ENCODE data around the gene ARNT2.
A peak's percentile ranks its signal among the peaks of the same experiment; 100 is the strongest.

Gene ARNT2

GRCh38 chr15:80604583-80605575 is 200.7 kb downstream of the ARNT2 start:
- no peak for DNase-seq

DNA sequence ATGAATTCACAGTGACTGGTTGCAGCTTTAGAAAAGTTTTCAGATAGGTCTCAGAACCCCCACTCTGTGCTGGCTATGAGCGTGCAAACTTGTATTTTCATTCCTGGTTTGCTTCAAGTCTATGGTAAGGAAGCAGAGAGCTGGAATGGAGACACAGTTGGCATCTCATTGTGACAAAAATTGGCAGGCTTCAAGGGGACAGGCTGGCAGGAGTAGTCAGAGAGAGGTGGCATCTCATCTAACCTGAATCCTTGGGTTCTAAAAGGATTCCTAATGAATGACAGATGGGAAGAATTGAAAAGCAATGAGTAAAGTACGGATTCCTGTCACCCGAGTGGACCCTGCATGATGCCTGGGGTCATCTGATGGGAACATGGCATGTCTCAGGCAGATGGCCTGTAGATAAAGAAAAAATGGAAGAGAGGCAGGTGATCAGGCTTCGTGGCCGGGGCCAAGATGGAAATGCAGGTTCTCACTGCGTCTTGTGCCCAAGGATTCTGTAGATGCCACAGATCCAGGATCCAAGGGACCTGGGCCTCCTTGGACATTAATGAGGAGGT is 201.5 kb downstream of the ARNT2 start:
- DNase-seq, result no peak

DNA sequence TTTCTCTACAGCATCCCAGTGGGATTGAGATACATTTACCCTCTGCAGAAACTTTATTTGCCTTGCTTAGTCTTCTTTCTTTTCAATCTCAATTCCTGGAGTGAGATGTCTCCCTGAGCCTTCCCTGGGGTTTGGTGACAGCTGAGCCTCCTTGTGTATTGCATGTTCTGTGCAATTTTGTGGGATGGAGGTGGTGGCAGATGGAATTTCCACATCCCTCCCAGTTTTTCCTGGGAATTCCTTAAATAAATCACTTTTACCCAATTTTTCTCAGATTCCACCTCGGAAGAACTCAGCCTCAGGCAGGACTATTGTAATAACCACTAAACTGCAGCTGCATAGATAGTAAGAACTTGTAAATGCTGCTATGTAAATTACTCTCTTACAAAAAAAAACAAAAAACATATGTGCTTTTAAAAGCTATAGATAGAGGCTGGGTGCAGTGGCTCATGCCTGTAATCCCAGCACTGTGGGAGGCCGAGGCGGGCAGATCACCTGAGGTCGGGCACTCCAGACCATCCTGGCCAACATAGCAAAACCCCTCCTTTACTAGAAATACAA is 202.4 kb downstream of the ARNT2 start:
- DNase-seq, result no peak

DNA sequence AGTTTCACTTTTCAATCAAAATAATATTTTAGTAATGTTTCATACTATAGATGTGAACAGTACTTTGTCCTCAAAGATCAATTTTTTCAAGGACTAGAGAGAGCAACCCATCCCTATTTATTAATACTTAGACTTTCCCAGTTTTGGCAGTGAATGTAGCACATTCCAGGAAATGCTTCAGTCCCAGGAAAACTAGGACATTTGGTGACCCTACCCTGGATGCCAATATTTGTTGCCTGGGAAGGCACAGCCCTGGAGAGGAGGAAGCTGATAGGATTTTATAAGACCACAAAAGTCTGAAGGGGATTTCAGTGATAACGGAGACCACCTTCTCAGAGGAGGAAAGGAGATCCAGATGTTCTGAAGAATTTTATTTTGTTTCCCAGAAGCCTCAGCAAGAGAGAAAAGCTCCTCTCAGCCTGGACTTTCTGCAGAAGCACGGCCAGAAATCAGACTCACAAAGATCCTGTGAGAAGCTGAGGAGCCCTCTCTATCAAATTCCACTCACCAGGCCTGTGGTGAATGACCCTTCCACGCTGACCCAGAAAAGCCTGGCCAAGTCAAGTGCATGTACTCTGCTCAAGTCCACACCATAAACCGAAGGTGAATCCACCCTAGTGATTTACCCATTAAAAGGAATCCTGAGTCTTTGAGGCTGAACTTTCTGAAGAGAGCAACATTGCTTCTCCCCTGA is 203.3 kb downstream of the ARNT2 start:
- DNase-seq, result no peak

GRCh38 chr15:80608688-80609087 is 204.5 kb downstream of the ARNT2 start:
- peak; percentile 96 for DNase-seq

DNA sequence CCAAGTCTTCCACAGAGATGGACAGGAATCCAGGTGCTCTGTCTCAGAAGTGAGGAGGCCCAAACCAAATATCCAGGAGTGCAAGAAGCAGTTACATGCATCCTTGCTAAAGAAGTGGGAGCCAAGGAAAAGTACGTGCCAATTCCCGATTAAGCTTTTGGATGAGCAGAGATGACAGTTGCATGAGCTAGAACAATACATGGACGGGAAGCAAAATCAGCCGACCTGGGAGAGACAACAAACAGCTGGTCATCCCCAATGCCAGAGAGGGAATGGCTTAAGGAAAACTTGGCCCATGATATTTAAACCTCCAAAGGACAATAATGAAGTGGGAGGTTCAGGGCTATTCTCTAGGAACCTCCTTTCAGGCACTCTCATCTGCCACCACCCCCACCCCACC is 204.9 kb downstream of the ARNT2 start:
- DNase-seq, result peak; percentile 98

DNA sequence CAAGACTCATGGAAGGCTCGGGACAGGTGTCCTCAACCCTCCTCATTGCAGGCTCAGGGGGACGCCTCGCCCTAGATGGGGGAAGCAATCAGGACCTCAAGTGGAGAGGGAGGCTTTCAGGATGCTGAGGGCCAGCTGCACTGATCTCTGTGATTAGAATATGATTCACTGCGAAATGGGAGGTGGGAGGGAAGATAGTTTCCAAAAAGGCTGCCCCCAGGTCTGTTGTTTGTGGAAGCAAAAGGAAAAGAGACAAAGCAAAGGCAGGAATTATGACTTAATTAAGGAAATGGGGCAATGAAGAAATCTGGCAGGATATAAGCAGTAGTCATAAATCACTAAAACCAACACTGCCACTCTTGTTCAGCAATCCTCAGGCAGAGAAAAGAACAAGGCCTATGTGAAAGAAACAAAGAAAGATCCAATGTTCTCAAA is 205.3 kb downstream of the ARNT2 start:
- peak; percentile 96 for DNase-seq

- DNase-seq, result no peak
These were observed 207.4 kb downstream of the ARNT2 start for GRCh38 chr15:80611543-80612080.

- no peak for DNase-seq
These were observed 208.1 kb downstream of the ARNT2 start for GRCh38 chr15:80612118-80612823.

DNA sequence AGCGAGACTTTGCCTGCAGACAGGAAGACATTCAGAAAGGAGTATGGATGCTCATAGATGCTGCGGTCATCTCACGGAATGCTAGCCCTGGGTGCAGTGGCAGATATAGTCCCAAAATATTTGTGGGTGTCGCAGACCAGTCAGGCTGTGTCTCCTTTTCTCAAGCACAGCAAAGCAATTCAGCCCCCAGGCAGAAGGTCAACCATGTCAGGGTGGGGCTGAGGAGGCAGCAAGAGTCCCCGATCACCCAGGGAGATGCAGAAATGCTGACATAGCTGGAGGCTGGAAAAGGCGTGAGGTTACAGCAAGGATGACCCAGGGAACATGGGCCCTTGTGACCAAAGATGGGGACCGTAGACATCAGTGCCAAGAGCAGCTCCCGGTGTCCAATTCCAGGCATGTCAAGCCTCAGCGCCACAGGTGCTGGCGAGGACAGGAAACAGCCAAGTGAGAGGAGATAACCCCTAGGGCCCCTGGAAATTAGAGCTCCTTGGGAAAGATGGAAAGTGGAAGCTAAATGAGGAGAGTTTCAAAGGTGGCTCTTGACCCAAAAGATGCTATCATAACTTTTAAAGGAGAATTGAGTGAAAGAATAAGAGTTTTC is 209.7 kb downstream of the ARNT2 start:
- DNase-seq, result no peak

GRCh38 chr15:80614711-80615360 is 210.7 kb downstream of the ARNT2 start:
- no peak for DNase-seq

DNA sequence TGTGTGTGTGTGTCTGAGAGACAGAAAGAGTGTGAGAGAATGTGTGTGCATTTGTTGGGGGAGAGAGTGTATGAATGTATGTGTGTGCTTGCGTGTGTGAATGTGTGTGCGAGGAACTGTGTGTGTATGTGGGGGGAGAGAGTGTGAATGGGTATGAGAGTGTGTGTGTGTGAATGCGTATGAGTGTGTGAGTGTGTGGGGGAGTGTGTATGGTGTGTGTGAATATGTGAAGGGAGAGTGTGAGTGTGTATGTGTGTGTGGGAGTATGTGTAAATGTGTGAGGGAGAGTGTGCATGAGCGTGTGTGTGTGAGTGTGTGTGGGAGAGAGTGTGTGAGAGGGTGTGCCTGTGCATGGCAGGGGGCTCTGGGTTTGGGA is 211.2 kb downstream of the ARNT2 start:
- no peak for DNase-seq

DNA sequence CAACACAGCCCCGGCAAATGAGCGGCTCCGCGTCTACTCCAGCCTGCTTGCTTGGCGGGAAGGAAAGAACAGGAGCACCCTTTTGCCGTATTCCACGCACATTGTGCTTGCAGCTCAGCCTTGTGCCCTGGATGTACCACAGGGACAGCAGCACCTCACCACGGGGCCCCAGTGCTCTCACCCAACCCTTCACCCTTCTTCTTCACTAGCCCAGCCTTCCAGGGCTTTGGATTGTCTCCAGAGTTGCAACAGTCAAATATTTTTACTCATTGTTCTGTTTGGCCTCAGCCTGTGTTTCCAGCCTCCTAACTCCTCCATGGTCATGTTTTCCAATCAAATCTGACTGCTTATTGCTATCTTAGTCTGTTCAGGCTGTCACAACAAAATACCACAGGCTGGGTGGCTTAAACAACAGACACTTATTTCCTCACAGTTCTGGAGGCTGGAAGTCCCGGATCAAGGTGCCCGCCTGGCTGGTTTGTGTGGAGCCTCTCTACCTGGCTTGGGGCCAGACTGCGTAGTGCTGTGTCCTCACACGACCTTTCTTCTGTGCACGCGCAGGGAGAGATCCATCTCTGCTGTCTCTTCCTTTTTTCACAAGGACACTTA is 211.7 kb downstream of the ARNT2 start:
- DNase-seq, result peak; percentile 86

DNA sequence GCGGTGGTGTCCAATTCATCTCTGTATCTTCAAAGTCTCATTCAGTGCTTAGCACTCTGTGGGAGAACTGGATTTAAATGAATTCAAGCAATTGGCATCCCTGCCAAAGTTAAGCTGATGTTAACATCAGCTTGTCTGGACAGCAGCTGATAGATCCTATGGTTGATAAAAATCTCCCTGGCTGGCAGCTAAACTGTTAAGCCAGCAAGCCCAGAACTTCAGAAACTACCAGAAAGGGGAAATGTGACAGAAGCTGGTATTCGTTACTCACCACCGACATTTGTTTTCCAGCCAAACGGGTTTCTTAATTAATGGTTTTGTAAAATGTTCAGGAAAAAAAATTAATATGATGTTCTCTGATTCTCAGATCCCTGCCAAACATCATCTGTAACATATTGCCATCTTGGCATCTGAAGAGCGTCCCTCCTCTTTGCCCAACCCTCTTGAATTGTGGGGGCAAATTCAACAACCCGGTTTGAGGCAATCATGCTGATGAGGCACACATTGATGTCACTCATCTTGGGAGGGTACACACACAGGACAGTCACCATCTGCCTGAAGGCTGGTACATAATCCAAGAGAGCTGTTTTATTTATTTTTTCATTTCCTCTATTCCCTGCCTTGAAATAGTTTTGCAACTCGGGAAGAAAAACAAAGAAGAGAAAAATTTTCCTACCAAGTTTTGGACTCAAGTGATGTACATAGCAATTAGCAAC is 214.7 kb downstream of the ARNT2 start:
- peak; percentile 98 for DNase-seq

- peak; percentile 68 for DNase-seq
These were observed 215.5 kb downstream of the ARNT2 start for GRCh38 chr15:80619680-80620079.

DNA sequence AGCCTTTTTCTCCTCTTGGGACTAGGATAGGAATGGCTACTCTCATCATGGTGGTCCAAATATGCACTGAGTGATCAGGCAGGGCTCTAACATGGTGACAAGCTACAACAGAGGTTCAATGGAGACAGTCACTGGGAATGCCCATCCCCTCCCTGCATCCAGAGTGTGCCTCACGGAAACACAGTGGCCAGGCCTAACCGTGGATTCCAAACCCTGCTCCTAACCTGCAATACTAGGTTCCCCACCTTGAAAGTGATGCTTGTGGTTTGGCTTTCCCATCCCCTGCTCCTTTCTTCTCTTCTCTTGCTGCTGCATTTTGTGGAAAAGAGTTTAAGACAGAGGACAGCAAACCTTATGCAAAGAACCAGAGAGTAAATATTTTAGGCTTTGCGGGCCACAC is 216.0 kb downstream of the ARNT2 start:
- no peak for DNase-seq

DNA sequence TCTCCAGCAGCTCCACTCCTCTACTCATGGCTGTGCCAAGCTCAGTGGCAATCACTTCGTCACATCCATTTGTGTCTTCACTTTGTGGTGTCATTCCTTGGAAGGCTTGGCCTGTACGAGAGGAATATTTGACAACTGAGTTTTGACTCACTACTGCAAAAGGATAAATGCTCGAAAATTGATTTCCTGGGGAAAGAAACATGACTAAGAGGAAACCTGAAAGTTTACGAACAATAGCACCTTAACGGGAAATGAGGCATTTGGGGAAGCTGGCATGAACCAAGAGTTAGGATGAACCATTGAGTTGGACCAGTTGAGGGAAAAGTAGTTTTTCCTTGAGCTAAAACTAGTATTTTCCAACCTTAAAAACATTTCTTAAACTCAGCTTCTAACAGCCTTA is 216.7 kb downstream of the ARNT2 start:
- no peak for DNase-seq

- DNase-seq, result no peak
These were observed 222.5 kb downstream of the ARNT2 start for GRCh38 chr15:80626643-80627120.

DNA sequence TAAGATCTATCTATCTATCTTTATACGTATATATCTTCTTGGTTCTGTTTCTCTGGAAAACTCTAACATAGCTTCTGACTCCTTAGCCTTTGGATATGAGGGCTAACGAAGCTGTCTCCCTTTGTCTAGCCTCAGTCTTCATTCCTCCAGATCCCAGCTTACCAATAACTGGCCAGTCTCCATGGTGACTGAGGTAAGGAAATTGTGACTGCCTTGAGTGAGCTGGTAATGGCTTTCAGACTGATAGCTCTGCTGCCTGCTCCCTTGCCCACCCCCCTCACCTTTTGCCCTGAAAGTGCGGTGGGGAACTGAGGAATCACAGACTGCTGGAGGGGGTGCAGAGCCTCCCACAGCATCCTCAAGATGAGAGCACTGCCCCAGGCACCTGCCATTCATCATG is 225.2 kb downstream of the ARNT2 start:
- DNase-seq, result no peak

- DNase-seq, result no peak
These were observed 226.8 kb downstream of the ARNT2 start for GRCh38 chr15:80630981-80631380.
